ENCODE measurements around the gene ADAMTSL1. TPM values are rescaled to one million over a fixed set of nuclear protein-coding genes. Genes with fewer than 3 reads are reported as not detected.

The ADAMTSL1 gene
- total RNA-seq, 6 experiments from 2014 or later: 0.73 to 2.1 (median 0.89) TPM

- ATAC-seq: no peak
- 80% methylated on average over 1 of the region's 1 CpG for WGBS (ENCODE audit: insufficient coverage, low coverage, low lambda C conversion rate, missing lambda C conversion rate)
- Histone ChIP-seq H3K9me3 (no peaks in the 10 kb centered on the region), H3K4me1 (no peaks in the 10 kb centered on the region), H3K27ac (no peak overlapping the region), H3K27me3 (no peaks in the 10 kb centered on the region), H3K4me3 (no peak overlapping the region), H3K36me3 (no peaks in the 10 kb centered on the region)
- intact Hi-C loops (cut with DNase I): no loop called here
- DNase-seq: no peak
- TF ChIP-seq POLR2A (IDR thresholded peaks at IDR 0.05): no peak
- no peak for TF ChIP-seq CTCF (IDR thresholded peaks at IDR 0.05)
These were observed 99.1 kb downstream of the ADAMTSL1 start for GRCh38 chr9:18573021-18573556.

DNA sequence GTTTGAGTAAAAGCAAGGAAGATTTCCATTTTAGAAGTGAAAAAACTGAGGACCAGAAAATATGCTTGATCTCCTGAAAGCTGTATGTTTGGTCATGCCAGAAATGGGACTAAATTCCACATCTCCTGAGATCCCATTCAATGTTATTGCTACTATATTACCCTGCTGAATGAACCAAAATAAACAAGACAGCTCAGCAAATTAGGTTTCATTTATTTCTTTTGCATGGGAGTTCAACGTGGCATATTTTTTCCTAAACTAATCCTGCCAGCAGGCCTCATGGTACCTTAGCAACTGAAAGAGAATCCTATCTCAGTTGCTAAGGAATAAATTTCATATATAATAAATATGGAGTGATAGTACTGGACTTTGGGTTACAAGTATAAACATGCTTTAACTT, 101.7 kb downstream of the ADAMTSL1 start:
- no peak overlapping the region for H3K27ac ChIP-seq
- H3K27me3 ChIP-seq: no peaks in the 10 kb centered on the region
- 44% methylated on average over 1 of the region's 1 CpG for WGBS (ENCODE audit: insufficient coverage, low coverage, low lambda C conversion rate, missing lambda C conversion rate)
- ATAC-seq (no peak), DNase-seq (no peak)
- no peaks in the 10 kb centered on the region for H3K36me3 ChIP-seq
- no peaks in the 10 kb centered on the region for H3K9me3 ChIP-seq
- no peak overlapping the region for H3K4me3 ChIP-seq
- TF ChIP-seq POLR2A (IDR thresholded peaks at IDR 0.05) (no peak), CTCF (IDR thresholded peaks at IDR 0.05) (no peak)
- H3K4me1 ChIP-seq: no peaks in the 10 kb centered on the region
- intact Hi-C loops (cut with DNase I): no loop called here

GRCh38 chr9:18579536-18579935, 105.6 kb downstream of the ADAMTSL1 start:
- H3K36me3 ChIP-seq: no peaks in the 10 kb centered on the region
- ATAC-seq: no peak
- no peaks in the 10 kb centered on the region for H3K9me3 ChIP-seq
- intact Hi-C loops (cut with DNase I): no loop called here
- no peak overlapping the region for H3K27ac ChIP-seq
- H3K4me1 ChIP-seq: no peaks in the 10 kb centered on the region
- H3K27me3 ChIP-seq: no peaks in the 10 kb centered on the region
- H3K4me3 ChIP-seq: no peak overlapping the region
- TF ChIP-seq CTCF (IDR thresholded peaks at IDR 0.05) (no peak), POLR2A (IDR thresholded peaks at IDR 0.05) (no peak)
- DNase-seq: no peak
- 71% methylated on average over 2 of the region's 2 CpGs for WGBS (ENCODE audit: insufficient coverage, low coverage, low lambda C conversion rate, missing lambda C conversion rate)

DNA sequence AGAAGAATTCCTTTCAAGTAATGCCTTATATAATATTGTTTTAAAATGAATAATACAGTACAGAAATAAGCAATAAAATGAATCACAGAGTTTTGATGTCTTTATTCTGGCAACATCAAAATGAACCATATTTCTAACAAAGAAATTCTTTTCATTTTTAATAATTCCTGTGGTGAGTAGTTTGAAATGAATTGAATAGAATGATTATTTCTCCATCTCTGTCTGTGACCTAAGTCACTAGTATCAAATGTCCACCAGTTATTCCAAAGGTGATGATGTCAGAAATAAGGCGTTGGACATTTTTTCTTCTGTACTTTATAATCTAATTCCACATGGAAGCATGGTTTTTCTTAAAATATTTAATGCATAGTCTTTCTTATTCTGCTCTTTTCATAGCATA, 106.2 kb downstream of the ADAMTSL1 start:
- H3K4me1 ChIP-seq: no peaks in the 10 kb centered on the region
- H3K9me3 ChIP-seq: no peaks in the 10 kb centered on the region
- ATAC-seq (no peak), DNase-seq (no peak)
- no peak overlapping the region for H3K4me3 ChIP-seq
- 83% methylated on average over 1 of the region's 1 CpG for WGBS (ENCODE audit: insufficient coverage, low coverage, low lambda C conversion rate, missing lambda C conversion rate)
- no peaks in the 10 kb centered on the region for H3K27me3 ChIP-seq
- no peaks in the 10 kb centered on the region for H3K36me3 ChIP-seq
- intact Hi-C loops (cut with DNase I): no loop called here
- TF ChIP-seq POLR2A (IDR thresholded peaks at IDR 0.05): no peak
- no peak for TF ChIP-seq CTCF (IDR thresholded peaks at IDR 0.05)
- no peak overlapping the region for H3K27ac ChIP-seq

GRCh38 chr9:18585996-18586395, 112.0 kb downstream of the ADAMTSL1 start:
- TF ChIP-seq POLR2A (IDR thresholded peaks at IDR 0.05): no peak
- TF ChIP-seq CTCF (IDR thresholded peaks at IDR 0.05): no peak
- intact Hi-C loops (cut with DNase I): no loop called here
- no peaks in the 10 kb centered on the region for H3K9me3 ChIP-seq
- ATAC-seq (no peak), DNase-seq (no peak)
- no peak overlapping the region for H3K4me3 ChIP-seq
- no peak overlapping the region for H3K27ac ChIP-seq
- no peaks in the 10 kb centered on the region for H3K4me1 ChIP-seq
- H3K36me3 ChIP-seq: no peaks in the 10 kb centered on the region
- H3K27me3 ChIP-seq: no peaks in the 10 kb centered on the region

Data from right lobe of liver (tissue), 6 donors.